HepG2 (cell line): ENCODE measurements around the gene LDLRAD3. TPM values are rescaled to one million over a fixed set of nuclear protein-coding genes. Genes with fewer than 3 reads are reported as not detected.

ENCODE experiments used
- ATAC-seq: fragments of 200-7000 bp; cut with Tn5 transposase; 3 replicates; pipeline ENCODE4 v1.9.1; 2020; ENCODE audit warnings: mild to moderate bottlenecking, moderate library complexity
- BruUV-seq: library from RNA; stranded (reverse); fragments of 400-500 nt; replicated peaks from 2 replicates; lab custom pipeline; 2021; lab: Mats Ljungman, UMichigan
- CTCF ChIA-PET: fragments of 300-600 bp; formaldehyde crosslinking; extraction: SDS; loops from one replicate; lab custom pipeline; 2021; ENCODE audit warnings: low total read pairs, inconsistent platforms, low intra/inter-chr PET ratio; lab: Yijun Ruan, JAX
- POLR2A ChIA-PET: fragments of 350-600 bp; sonication (Branson Sonifier 250); formaldehyde crosslinking; loops from one replicate; lab custom pipeline; 2020; ENCODE audit warnings: antibody characterized with exemption, inconsistent platforms; lab: Yijun Ruan, JAX
- DNase-seq: peaks from one replicate; pipeline ENCODE4 v3.0.0-alpha.2; 2015; ENCODE audit warnings: low spot score
- FAIRE-seq: peaks from 3 replicates; lab custom pipeline; 2011; peaks lifted over from hg19 to GRCh38; lab: Jason Lieb, UNC
- H2AFZ ChIP-seq: one replicate; pipeline ENCODE4 v1.6.1; 2011; ENCODE audit warnings: low read length, inconsistent platforms
- H3K27ac ChIP-seq: fragments of 300-600 bp; 3 replicates; pipeline ENCODE4 v1.8.0; 2011; ENCODE audit warnings: mixed run types, mild to moderate bottlenecking, mixed read lengths, low read length, inconsistent platforms; ENCODE audit not compliant: insufficient read depth; ENCODE audit errors: extremely low read length
- H3K27me3 ChIP-seq, 2 experiments: fragments of 200-600 bp in 1 of 2; 2 replicates in 1 of 2; 3 replicates in 1 of 2; pipeline versions ENCODE4 v1.6.0 to v1.8.0; 2011; ENCODE audit warnings: low read length in 2 of 2, mild to moderate bottlenecking in 2 of 2, moderate library complexity in 2 of 2, inconsistent platforms in 1 of 2; ENCODE audit not compliant: insufficient read depth in 2 of 2, control insufficient read depth in 1 of 2
- H3K36me3 ChIP-seq, 2 experiments: fragments of 200-600 bp in 1 of 2; replicated peaks in 1 of 2; 2 replicates in 1 of 2; 3 replicates in 1 of 2; pipeline versions ENCODE4 v1.5.1 to v1.8.0; 2011; ENCODE audit warnings: low read length in 2 of 2, inconsistent platforms in 1 of 2; ENCODE audit not compliant: insufficient read depth in 2 of 2, control insufficient read depth in 1 of 2
- H3K4me1 ChIP-seq: 2 replicates; pipeline ENCODE4 v1.5.1; 2012; ENCODE audit warnings: low read length, inconsistent platforms; ENCODE audit not compliant: insufficient read depth
- H3K4me2 ChIP-seq: 2 replicates; pipeline ENCODE4 v1.6.0; 2011; ENCODE audit warnings: low read depth, low read length, inconsistent platforms
- H3K4me3 ChIP-seq, 3 experiments: fragments of 200-600 bp in 1 of 3; sonication (generic), shearing (Covaris generic) in 1 of 3; replicated peaks in 1 of 3; 2 replicates each; pipeline ENCODE4 v1.5.1; 2011 to 2016; ENCODE audit warnings: low read length in 3 of 3, inconsistent platforms in 2 of 3, low read depth in 2 of 3, mild to moderate bottlenecking in 2 of 3, control low read depth in 1 of 3, mixed read lengths in 1 of 3; ENCODE audit not compliant: insufficient read depth in 1 of 3
- H3K79me2 ChIP-seq: one replicate; pipeline ENCODE4 v1.6.1; 2011; ENCODE audit warnings: low read length, inconsistent platforms; ENCODE audit not compliant: insufficient read depth
- H3K9ac ChIP-seq: 2 replicates; pipeline ENCODE4 v1.6.0; 2011; ENCODE audit warnings: mild to moderate bottlenecking, low read depth, low read length, inconsistent platforms; ENCODE audit not compliant: insufficient read depth
- H3K9me3 ChIP-seq: 2 replicates; pipeline ENCODE4 v1.5.1; 2012; ENCODE audit warnings: mild to moderate bottlenecking, low read length
- H4K20me1 ChIP-seq: 2 replicates; pipeline ENCODE4 v1.6.0; 2011; ENCODE audit warnings: inconsistent platforms, mild to moderate bottlenecking, low read length, moderate library complexity; ENCODE audit not compliant: insufficient read depth
- SIX4 ChIP-seq: sonication (generic); formaldehyde crosslinking; IDR thresholded peaks from 2 replicates; pipeline ENCODE4 v1.4.0; 2020; ENCODE audit warnings: missing genetic modification reagents
- TBL1XR1 ChIP-seq: fragments of 150-350 bp; IDR thresholded peaks from 2 replicates; pipeline ENCODE4 v1.6.1; 2014; ENCODE audit warnings: borderline replicate concordance, low read length; ENCODE audit not compliant: partially characterized antibody
- ZNF282 ChIP-seq: fragments of 450-650 bp; IDR thresholded peaks from 2 replicates; pipeline ENCODE4 v1.6.1; 2018; ENCODE audit not compliant: partially characterized antibody
- WGBS: methylation state at CpG from one replicate; pipeline ENCODE4 v1.1.6; 2017; ENCODE audit warnings: low lambda C conversion rate; 5-methylcytosine and 5-hydroxymethylcytosine counted together
- in situ Hi-C: cut with HindIII; loops from 2 replicates; pipeline ENCODE4 v1.10.0; 2017; ENCODE audit warnings: low pct_unique_long_range_greater_than_20kb; ENCODE audit not compliant: extremely low pct_ligation_motif_present
- intact Hi-C: fragments of 100-400 bp; cut with micrococcal nuclease; formaldehyde crosslinking; loops from one replicate; pipeline ENCODE4 v1.10.0; 2022; ENCODE audit not compliant: unreplicated experiment
- polyA plus RNA-seq, 8 experiments: library from polyadenylated mRNA; depleted of rRNA in 3 of 8; stranded (reverse) in 7 of 8; unstranded in 1 of 8; fragments of >200 nt; fragmentation: Illumina TruSeq in 4 of 8; extraction: Trizol in 4 of 8; gene quantifications; 2 replicates each; pipeline versions ENCODE4 v1.2.1 to v1.2.3, GENCODE V29; 2011 to 2016; ENCODE audit warnings: low read depth in 4 of 8, missing spikeins in 1 of 8, mixed read lengths in 1 of 8; ENCODE audit not compliant: insufficient read depth in 1 of 8
- total RNA-seq, 5 experiments: library from RNA; depleted of rRNA; stranded (reverse); fragments of >200 nt; fragmentation: Illumina TruSeq; extraction: Trizol; gene quantifications; 2 replicates each; pipeline ENCODE4 v1.2.3, GENCODE V29; 2016; ENCODE audit warnings: low read depth in 1 of 5
- TF ChIP-seq, protein P1 (sequence below): sonication (generic); formaldehyde crosslinking; IDR thresholded peaks from 2 replicates; pipeline ENCODE4 v1.5.1; 2020; ENCODE audit warnings: mild to moderate bottlenecking, missing genetic modification reagents, borderline replicate concordance
- TF ChIP-seq, protein P2 (sequence below): sonication (generic); formaldehyde crosslinking; IDR thresholded peaks from 2 replicates; pipeline ENCODE4 v1.8.1; 2023; ENCODE audit warnings: mild to moderate bottlenecking, missing genetic modification reagents
- TF ChIP-seq, protein P3 (sequence below): sonication (generic); formaldehyde crosslinking; IDR thresholded peaks from 2 replicates; pipeline ENCODE4 v1.5.0; 2020; ENCODE audit warnings: missing genetic modification reagents

Gene LDLRAD3
- total and polyA plus RNA-seq, 2 of the 13 experiments (the other 11 are each of a cell fraction or from before 2014, with no cell fraction given): 0.50 to 0.60 TPM

DNA sequence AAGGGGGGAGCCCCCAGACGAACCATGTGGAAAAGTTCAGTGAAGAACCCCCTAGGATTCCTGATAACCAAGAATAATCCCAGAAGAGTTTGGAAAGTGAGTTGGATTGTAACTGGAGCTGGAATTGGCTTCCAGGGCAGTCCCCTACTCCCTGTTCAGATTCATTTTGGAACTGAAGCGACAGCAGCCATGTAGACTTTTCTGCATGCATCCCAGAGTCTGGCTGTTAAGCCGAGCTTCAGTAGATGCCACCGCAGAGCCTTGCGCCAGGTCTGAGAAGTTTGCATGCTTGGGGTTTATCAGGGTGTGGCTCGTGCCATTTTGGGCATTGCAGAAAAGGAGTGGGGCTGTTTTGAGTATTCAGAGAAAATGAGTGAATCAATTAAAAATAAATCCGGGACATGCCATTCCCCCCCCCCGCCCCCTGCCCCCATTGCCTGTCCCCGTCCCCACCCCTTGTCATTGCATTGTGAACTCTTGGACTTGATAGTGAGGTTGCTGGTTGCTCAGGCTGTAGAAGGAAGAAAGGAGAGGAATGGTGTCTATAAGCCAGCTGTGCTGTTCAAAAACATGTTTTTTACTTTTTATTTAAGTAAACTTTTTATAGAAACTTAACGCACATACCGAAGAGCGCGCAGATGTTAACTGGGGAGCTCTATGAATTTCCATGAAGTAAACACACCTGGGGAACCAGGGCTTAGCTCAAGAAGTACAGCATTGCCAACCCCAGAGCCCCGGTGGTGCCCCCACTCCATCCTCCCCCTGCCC is 71.2 kb downstream of the LDLRAD3 start:
- BruUV-seq: no TSS peak
- H4K20me1 ChIP-seq: no peaks in the 10 kb centered on the region
- TF ChIP-seq ZNF282 (no peak), TBL1XR1 (no peak)
- H3K36me3 ChIP-seq: no peaks in the 10 kb centered on the region
- DNase-seq (no peak), ATAC-seq (no peak), FAIRE-seq (no peak)
- no peak overlapping the region for H3K9ac ChIP-seq
- POLR2A ChIA-PET: no interaction called here
- no peaks in the 10 kb centered on the region for H3K79me2 ChIP-seq
- H3K4me1 ChIP-seq: no peaks in the 10 kb centered on the region
- no peak overlapping the region for H3K27ac ChIP-seq
- peaks cover 1 to 11% of the 10 kb centered on the region in 2 experiments; a peak in 2 of 5 replicates for H3K27me3 ChIP-seq
- H3K4me3 ChIP-seq: no peak overlapping the region
- CTCF ChIA-PET: no interaction called here
- H3K9me3 ChIP-seq: no peaks in the 10 kb centered on the region
- H2AFZ ChIP-seq: no peak overlapping the region
- in situ Hi-C loops (no loop called here), intact Hi-C loops (no loop called here)
- WGBS: 51% methylated on average over 14 of the region's 14 CpGs
- H3K4me2 ChIP-seq: no peak overlapping the region

DNA sequence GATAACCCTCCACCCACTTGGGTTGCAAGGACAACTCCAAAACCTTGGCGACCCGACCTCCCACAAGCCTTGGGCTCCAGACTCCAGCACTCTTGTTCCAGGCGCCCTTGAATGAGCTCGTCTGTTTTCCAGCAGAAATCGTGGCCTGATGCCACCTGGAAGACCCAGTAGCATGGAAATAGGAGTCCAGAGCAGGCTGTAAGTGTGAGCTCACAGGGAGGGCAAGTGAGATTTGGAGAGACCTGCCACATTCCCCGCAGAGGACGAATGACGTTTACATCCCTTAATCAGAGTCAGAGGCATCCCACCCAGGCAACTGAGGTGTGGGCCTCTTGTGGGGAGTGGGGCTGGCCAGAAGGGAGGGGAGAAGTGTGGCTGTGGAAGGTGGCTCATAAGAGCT is 71.9 kb downstream of the LDLRAD3 start:
- POLR2A ChIA-PET: no interaction called here
- no peaks in the 10 kb centered on the region for H3K9me3 ChIP-seq
- DNase-seq (no peak), ATAC-seq (no peak), FAIRE-seq (no peak)
- no peaks in the 10 kb centered on the region for H3K36me3 ChIP-seq
- H4K20me1 ChIP-seq: no peaks in the 10 kb centered on the region
- 15% methylated on average over 8 of the region's 8 CpGs for WGBS
- no peaks in the 10 kb centered on the region for H3K4me1 ChIP-seq
- H3K4me3 ChIP-seq: no peak overlapping the region
- no peaks in the 10 kb centered on the region for H3K79me2 ChIP-seq
- H3K27ac ChIP-seq: no peak overlapping the region
- H3K4me2 ChIP-seq: no peak overlapping the region
- no peak overlapping the region for H3K9ac ChIP-seq
- H3K27me3 ChIP-seq: peaks cover 3 to 11% of the 10 kb centered on the region in 2 experiments; a peak in 2 of 5 replicates
- intact Hi-C loops (no loop called here), in situ Hi-C loops (no loop called here)
- no TSS peak for BruUV-seq
- no peak overlapping the region for H2AFZ ChIP-seq
- CTCF ChIA-PET: no interaction called here
- TF ChIP-seq, protein P1, sequence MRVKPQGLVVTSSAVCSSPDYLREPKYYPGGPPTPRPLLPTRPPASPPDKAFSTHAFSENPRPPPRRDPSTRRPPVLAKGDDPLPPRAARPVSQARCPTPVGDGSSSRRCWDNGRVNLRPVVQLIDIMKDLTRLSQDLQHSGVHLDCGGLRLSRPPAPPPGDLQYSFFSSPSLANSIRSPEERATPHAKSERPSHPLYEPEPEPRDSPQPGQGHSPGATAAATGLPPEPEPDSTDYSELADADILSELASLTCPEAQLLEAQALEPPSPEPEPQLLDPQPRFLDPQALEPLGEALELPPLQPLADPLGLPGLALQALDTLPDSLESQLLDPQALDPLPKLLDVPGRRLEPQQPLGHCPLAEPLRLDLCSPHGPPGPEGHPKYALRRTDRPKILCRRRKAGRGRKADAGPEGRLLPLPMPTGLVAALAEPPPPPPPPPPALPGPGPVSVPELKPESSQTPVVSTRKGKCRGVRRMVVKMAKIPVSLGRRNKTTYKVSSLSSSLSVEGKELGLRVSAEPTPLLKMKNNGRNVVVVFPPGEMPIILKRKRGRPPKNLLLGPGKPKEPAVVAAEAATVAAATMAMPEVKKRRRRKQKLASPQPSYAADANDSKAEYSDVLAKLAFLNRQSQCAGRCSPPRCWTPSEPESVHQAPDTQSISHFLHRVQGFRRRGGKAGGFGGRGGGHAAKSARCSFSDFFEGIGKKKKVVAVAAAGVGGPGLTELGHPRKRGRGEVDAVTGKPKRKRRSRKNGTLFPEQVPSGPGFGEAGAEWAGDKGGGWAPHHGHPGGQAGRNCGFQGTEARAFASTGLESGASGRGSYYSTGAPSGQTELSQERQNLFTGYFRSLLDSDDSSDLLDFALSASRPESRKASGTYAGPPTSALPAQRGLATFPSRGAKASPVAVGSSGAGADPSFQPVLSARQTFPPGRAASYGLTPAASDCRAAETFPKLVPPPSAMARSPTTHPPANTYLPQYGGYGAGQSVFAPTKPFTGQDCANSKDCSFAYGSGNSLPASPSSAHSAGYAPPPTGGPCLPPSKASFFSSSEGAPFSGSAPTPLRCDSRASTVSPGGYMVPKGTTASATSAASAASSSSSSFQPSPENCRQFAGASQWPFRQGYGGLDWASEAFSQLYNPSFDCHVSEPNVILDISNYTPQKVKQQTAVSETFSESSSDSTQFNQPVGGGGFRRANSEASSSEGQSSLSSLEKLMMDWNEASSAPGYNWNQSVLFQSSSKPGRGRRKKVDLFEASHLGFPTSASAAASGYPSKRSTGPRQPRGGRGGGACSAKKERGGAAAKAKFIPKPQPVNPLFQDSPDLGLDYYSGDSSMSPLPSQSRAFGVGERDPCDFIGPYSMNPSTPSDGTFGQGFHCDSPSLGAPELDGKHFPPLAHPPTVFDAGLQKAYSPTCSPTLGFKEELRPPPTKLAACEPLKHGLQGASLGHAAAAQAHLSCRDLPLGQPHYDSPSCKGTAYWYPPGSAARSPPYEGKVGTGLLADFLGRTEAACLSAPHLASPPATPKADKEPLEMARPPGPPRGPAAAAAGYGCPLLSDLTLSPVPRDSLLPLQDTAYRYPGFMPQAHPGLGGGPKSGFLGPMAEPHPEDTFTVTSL (CRISPR knock-in tag): no peak
- TF ChIP-seq, protein P2, sequence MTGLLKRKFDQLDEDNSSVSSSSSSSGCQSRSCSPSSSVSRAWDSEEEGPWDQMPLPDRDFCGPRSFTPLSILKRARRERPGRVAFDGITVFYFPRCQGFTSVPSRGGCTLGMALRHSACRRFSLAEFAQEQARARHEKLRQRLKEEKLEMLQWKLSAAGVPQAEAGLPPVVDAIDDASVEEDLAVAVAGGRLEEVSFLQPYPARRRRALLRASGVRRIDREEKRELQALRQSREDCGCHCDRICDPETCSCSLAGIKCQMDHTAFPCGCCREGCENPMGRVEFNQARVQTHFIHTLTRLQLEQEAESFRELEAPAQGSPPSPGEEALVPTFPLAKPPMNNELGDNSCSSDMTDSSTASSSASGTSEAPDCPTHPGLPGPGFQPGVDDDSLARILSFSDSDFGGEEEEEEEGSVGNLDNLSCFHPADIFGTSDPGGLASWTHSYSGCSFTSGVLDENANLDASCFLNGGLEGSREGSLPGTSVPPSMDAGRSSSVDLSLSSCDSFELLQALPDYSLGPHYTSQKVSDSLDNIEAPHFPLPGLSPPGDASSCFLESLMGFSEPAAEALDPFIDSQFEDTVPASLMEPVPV (CRISPR knock-in tag): no peak
- TF ChIP-seq SIX4 (CRISPR knock-in tag): no peak
- TF ChIP-seq, protein P3, sequence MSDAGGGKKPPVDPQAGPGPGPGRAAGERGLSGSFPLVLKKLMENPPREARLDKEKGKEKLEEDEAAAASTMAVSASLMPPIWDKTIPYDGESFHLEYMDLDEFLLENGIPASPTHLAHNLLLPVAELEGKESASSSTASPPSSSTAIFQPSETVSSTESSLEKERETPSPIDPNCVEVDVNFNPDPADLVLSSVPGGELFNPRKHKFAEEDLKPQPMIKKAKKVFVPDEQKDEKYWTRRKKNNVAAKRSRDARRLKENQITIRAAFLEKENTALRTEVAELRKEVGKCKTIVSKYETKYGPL (CRISPR knock-in tag): no peak
